ENCODE data around the gene RAB11FIP4. TPM values are rescaled to one million over a fixed set of nuclear protein-coding genes. Genes with fewer than 3 reads are reported as not detected.

The RAB11FIP4 gene
- total and polyA plus RNA-seq, 2 of the 8 experiments (the other 6 are each of a cell fraction or from before 2014, with no cell fraction given) = 21.7 to 53.2 TPM

GRCh38 chr17:31401456-31402254 lies 10.2 kb downstream of the RAB11FIP4 start (continued):
- TF ChIP-seq RBBP5 (IDR thresholded peaks at IDR 0.05; ENCODE audit: borderline replicate concordance, low read depth, low read length) (no peak), SIN3A (conservative IDR thresholded peaks at IDR 0.05 in 1 of 2, IDR thresholded peaks at IDR 0.05 in 1 of 2; ENCODE audit: low read depth in 1 of 2, low read length in 2 of 2) (no peak), EP300 (IDR thresholded peaks at IDR 0.05; ENCODE audit: borderline replicate concordance in 1 of 2, low read depth in 2 of 2, low read length in 2 of 2) (no peak)
